ENCODE data around the gene MYEF2.

The MYEF2 gene

GRCh38 chr15:48090115-48090514 lies 88.0 kb downstream of the MYEF2 start:
- Histone ChIP-seq H3K4me1 (ENCODE audit: insufficient read depth, low read length) (no peaks in the 10 kb centered on the region), H3K36me3 (ENCODE audit: insufficient read depth, low read length) (no peaks in the 10 kb centered on the region), H3K9me3 (ENCODE audit: control insufficient read depth, insufficient read depth, low read length) (peaks cover 19% of the 10 kb centered on the region), H3K9ac (ENCODE audit: low read depth, low read length) (no peak overlapping the region)

- no peaks in the 10 kb centered on the region for H3K4me1 ChIP-seq (ENCODE audit: insufficient read depth, low read length)
- no peak overlapping the region for H3K9ac ChIP-seq (ENCODE audit: low read depth, low read length)
- peaks cover 19% of the 10 kb centered on the region for H3K9me3 ChIP-seq (ENCODE audit: control insufficient read depth, insufficient read depth, low read length)
- H3K36me3 ChIP-seq (ENCODE audit: insufficient read depth, low read length), result no peaks in the 10 kb centered on the region
Measured at GRCh38 chr15:48089702-48090101, 88.4 kb downstream of the MYEF2 start.

- no peaks in the 10 kb centered on the region for H3K4me1 ChIP-seq (ENCODE audit: insufficient read depth, low read length)
- H3K9ac ChIP-seq (ENCODE audit: low read depth, low read length), result no peak overlapping the region
- H3K36me3 ChIP-seq (ENCODE audit: insufficient read depth, low read length), result no peaks in the 10 kb centered on the region
- peaks cover 19% of the 10 kb centered on the region for H3K9me3 ChIP-seq (ENCODE audit: control insufficient read depth, insufficient read depth, low read length)
Measured at GRCh38 chr15:48087844-48088243, 90.3 kb downstream of the MYEF2 start.

GRCh38 chr15:48086576-48086975 lies 91.5 kb downstream of the MYEF2 start:
- H3K4me1 ChIP-seq (ENCODE audit: insufficient read depth, low read length), result no peaks in the 10 kb centered on the region
- H3K9ac ChIP-seq (ENCODE audit: low read depth, low read length), result no peak overlapping the region
- H3K9me3 ChIP-seq (ENCODE audit: control insufficient read depth, insufficient read depth, low read length), result peaks cover 19% of the 10 kb centered on the region
- H3K36me3 ChIP-seq (ENCODE audit: insufficient read depth, low read length), result no peaks in the 10 kb centered on the region

- H3K4me1 ChIP-seq (ENCODE audit: insufficient read depth, low read length), result no peaks in the 10 kb centered on the region
- H3K36me3 ChIP-seq (ENCODE audit: insufficient read depth, low read length), result no peaks in the 10 kb centered on the region
- no peak overlapping the region for H3K9ac ChIP-seq (ENCODE audit: low read depth, low read length)
- peaks cover 19% of the 10 kb centered on the region for H3K9me3 ChIP-seq (ENCODE audit: control insufficient read depth, insufficient read depth, low read length)
Measured at GRCh38 chr15:48086133-48086532, 92.0 kb downstream of the MYEF2 start.

GRCh38 chr15:48085591-48085930 lies 92.5 kb downstream of the MYEF2 start:
- Histone ChIP-seq H3K9ac (ENCODE audit: low read depth, low read length) (no peak overlapping the region), H3K36me3 (ENCODE audit: insufficient read depth, low read length) (no peaks in the 10 kb centered on the region), H3K4me1 (ENCODE audit: insufficient read depth, low read length) (no peaks in the 10 kb centered on the region), H3K9me3 (ENCODE audit: control insufficient read depth, insufficient read depth, low read length) (peaks cover 19% of the 10 kb centered on the region)

- Histone ChIP-seq H3K4me1 (ENCODE audit: insufficient read depth, low read length) (no peaks in the 10 kb centered on the region), H3K9me3 (ENCODE audit: control insufficient read depth, insufficient read depth, low read length) (peaks cover 19% of the 10 kb centered on the region), H3K36me3 (ENCODE audit: insufficient read depth, low read length) (no peaks in the 10 kb centered on the region), H3K9ac (ENCODE audit: low read depth, low read length) (no peak overlapping the region)
Measured at GRCh38 chr15:48084759-48085590, 93.1 kb downstream of the MYEF2 start.

Data from ES-I3 (cell line).